Parathyroid adenoma (tissue), 2 donors: ENCODE results near the gene TTF2.

ENCODE experiments used
- H2AFZ ChIP-seq: fragments of 300-600 bp; sonication (generic); one replicate; pipeline ENCODE4 v1.7.0; 2017; ENCODE audit warnings: antibody characterized with exemption, mild to moderate bottlenecking
- H3K27ac ChIP-seq: fragments of 300-600 bp; sonication (generic); one replicate; pipeline ENCODE4 v1.7.0; 2017
- H3K27me3 ChIP-seq: fragments of 300-600 bp; sonication (generic); one replicate; pipeline ENCODE4 v1.7.0; 2017; ENCODE audit warnings: low read length; ENCODE audit not compliant: control insufficient read depth, insufficient read depth
- H3K36me3 ChIP-seq: fragments of 300-600 bp; sonication (generic); one replicate; pipeline ENCODE4 v1.7.0; 2017; ENCODE audit warnings: low read length; ENCODE audit not compliant: control insufficient read depth, insufficient read depth
- H3K4me1 ChIP-seq: fragments of 300-600 bp; sonication (generic); one replicate; pipeline ENCODE4 v1.7.0; 2017; ENCODE audit warnings: control low read depth
- H3K4me2 ChIP-seq: fragments of 300-600 bp; sonication (generic); one replicate; pipeline ENCODE4 v1.7.0; 2017; ENCODE audit warnings: low read length
- H3K4me3 ChIP-seq: fragments of 300-600 bp; sonication (generic); one replicate; pipeline ENCODE4 v1.7.0; 2017; ENCODE audit warnings: low read depth, low read length
- H3K79me2 ChIP-seq: fragments of 300-600 bp; sonication (generic); one replicate; pipeline ENCODE4 v1.7.0; 2017; ENCODE audit warnings: control low read depth
- H3K9ac ChIP-seq: fragments of 300-600 bp; sonication (generic); one replicate; pipeline ENCODE4 v1.7.0; 2017; ENCODE audit warnings: mild to moderate bottlenecking
- H3K9me3 ChIP-seq: fragments of 300-600 bp; sonication (generic); one replicate; pipeline ENCODE4 v1.7.0; 2017; ENCODE audit warnings: low read length; ENCODE audit not compliant: control insufficient read depth
- CTCF ChIP-seq: fragments of 300-600 bp; sonication (generic); IDR thresholded peaks from one replicate; pipeline ENCODE4 v1.7.0; 2017; ENCODE audit warnings: antibody characterized with exemption, mild to moderate bottlenecking
- donor health status: primary hyperparathyroidism.

TTF2 gene

GRCh38 chr1:117107364-117107763 lies 47.2 kb downstream of the TTF2 start:
- H3K79me2 ChIP-seq, result no peaks in the 10 kb centered on the region
- no peak overlapping the region for H3K9ac ChIP-seq
- H3K27ac ChIP-seq, result no peak overlapping the region
- no peak overlapping the region for H3K4me3 ChIP-seq
- H3K4me2 ChIP-seq, result no peak overlapping the region
- H3K9me3 ChIP-seq, result no peaks in the 10 kb centered on the region
- TF ChIP-seq CTCF, result no peak
- no peaks in the 10 kb centered on the region for H3K36me3 ChIP-seq
- no peaks in the 10 kb centered on the region for H3K4me1 ChIP-seq
- no peak overlapping the region for H2AFZ ChIP-seq
- no peaks in the 10 kb centered on the region for H3K27me3 ChIP-seq

- H3K36me3 ChIP-seq, result no peaks in the 10 kb centered on the region
These were observed 50.6 kb downstream of the TTF2 start for GRCh38 chr1:117110774-117111173.

GRCh38 chr1:117112047-117112717 lies 52.1 kb downstream of the TTF2 start:
- H3K4me3 ChIP-seq, result no peak overlapping the region
- no peaks in the 10 kb centered on the region for H3K9me3 ChIP-seq
- no peak for TF ChIP-seq CTCF
- H3K4me2 ChIP-seq, result no peak overlapping the region
- H3K27me3 ChIP-seq, result no peaks in the 10 kb centered on the region
- H3K4me1 ChIP-seq, result no peaks in the 10 kb centered on the region
- no peak overlapping the region for H2AFZ ChIP-seq
- no peak overlapping the region for H3K27ac ChIP-seq
- no peaks in the 10 kb centered on the region for H3K79me2 ChIP-seq
- no peaks in the 10 kb centered on the region for H3K36me3 ChIP-seq
- no peak overlapping the region for H3K9ac ChIP-seq

More at GRCh38 chr1:117110774-117111173, 50.6 kb downstream of the TTF2 start:
- Histone ChIP-seq H3K79me2 (no peaks in the 10 kb centered on the region), H3K9ac (no peak overlapping the region), H3K27ac (no peak overlapping the region), H3K27me3 (no peaks in the 10 kb centered on the region), H3K9me3 (no peaks in the 10 kb centered on the region), H3K4me1 (no peaks in the 10 kb centered on the region), H3K4me2 (no peak overlapping the region), H3K4me3 (no peak overlapping the region), H2AFZ (no peak overlapping the region)
- no peak for TF ChIP-seq CTCF

DNA sequence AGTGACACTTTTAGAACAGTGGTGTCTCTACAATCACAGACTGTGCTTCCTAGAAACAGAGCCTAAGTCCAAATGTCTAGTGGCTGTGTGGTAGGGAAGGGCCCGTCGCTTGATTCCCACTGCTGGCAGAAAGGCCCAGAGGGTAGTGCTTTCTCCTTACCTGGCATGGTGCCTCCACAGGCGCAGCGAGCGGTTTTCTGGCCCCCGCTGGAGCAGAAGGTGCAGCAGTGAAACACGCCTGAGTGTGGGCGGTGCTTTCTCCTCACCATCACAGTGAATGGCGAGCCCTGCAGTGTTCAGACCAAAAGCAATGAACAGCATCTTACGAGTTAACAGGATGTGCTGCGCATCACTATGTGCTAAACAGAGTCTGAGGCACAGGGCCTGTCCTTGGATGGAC lies 53.1 kb downstream of the TTF2 start:
- Histone ChIP-seq H3K36me3 (no peaks in the 10 kb centered on the region), H3K27ac (no peak overlapping the region), H3K9ac (no peak overlapping the region), H2AFZ (no peak overlapping the region), H3K27me3 (no peaks in the 10 kb centered on the region), H3K79me2 (no peaks in the 10 kb centered on the region), H3K9me3 (no peaks in the 10 kb centered on the region), H3K4me2 (no peak overlapping the region), H3K4me3 (no peak overlapping the region), H3K4me1 (no peaks in the 10 kb centered on the region)
- no peak for TF ChIP-seq CTCF

DNA sequence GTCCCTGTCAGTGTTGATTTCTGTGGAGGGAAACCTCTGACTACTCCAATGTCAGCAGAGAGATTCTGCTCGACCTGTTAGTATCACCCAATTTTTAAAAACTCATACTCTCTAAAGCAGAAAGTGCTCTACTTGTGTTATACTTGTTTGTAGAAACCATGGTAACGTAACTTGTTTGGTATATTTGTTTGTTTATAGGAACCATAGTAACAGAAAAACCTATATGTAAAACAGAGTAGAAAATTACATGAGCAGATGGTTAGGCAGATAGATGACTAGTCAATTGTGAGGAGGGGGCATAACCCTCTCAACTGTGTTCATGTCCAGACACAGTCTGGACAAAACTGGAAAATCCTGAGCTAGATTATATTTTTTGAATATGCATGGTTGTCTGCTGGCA lies 54.8 kb downstream of the TTF2 start:
- no peaks in the 10 kb centered on the region for H3K4me1 ChIP-seq
- H3K27ac ChIP-seq, result no peak overlapping the region
- H3K9ac ChIP-seq, result no peak overlapping the region
- no peaks in the 10 kb centered on the region for H3K9me3 ChIP-seq
- H2AFZ ChIP-seq, result no peak overlapping the region
- H3K27me3 ChIP-seq, result no peaks in the 10 kb centered on the region
- H3K79me2 ChIP-seq, result no peaks in the 10 kb centered on the region
- TF ChIP-seq CTCF, result no peak
- H3K4me2 ChIP-seq, result no peak overlapping the region
- H3K36me3 ChIP-seq, result no peaks in the 10 kb centered on the region
- no peak overlapping the region for H3K4me3 ChIP-seq
